ENCODE data around the gene ARL13B.
"Not testable (repeated sequence)": the region's sequence is repeated elsewhere in the genome, so short reads cannot be mapped to it uniquely, and the experiment has no call there.

The ARL13B gene

GRCh38 chr3:94001191-94001590 is 21.2 kb downstream of the ARL13B start:
- no peak for DNase-seq (ENCODE audit: low spot score)

GRCh38 chr3:94001827-94002495 is 22.0 kb downstream of the ARL13B start:
- no peak for DNase-seq (ENCODE audit: low spot score)

GRCh38 chr3:94004301-94004910 is 24.5 kb downstream of the ARL13B start:
- DNase-seq (ENCODE audit: low spot score): peak; percentile 70

GRCh38 chr3:94008253-94008652 is 28.3 kb downstream of the ARL13B start:
- DNase-seq (ENCODE audit: low spot score): no peak

GRCh38 chr3:94009608-94010007 is 29.7 kb downstream of the ARL13B start:
- DNase-seq (ENCODE audit: low spot score): no peak

GRCh38 chr3:94011233-94011711 is 31.3 kb downstream of the ARL13B start:
- no peak for DNase-seq (ENCODE audit: low spot score)

- DNase-seq (ENCODE audit: low spot score): no peak
Measured at GRCh38 chr3:94012185-94012584, 32.2 kb downstream of the ARL13B start.

GRCh38 chr3:94015025-94015424 is 35.1 kb downstream of the ARL13B start:
- no peak for DNase-seq (ENCODE audit: low spot score)

GRCh38 chr3:94019659-94020058 is 39.7 kb downstream of the ARL13B start:
- no peak for DNase-seq (ENCODE audit: low spot score)

- no peak for DNase-seq (ENCODE audit: low spot score)
Measured at GRCh38 chr3:94020293-94020692, 40.3 kb downstream of the ARL13B start.

GRCh38 chr3:94024385-94024784 is 44.4 kb downstream of the ARL13B start:
- peak; percentile 20 for DNase-seq (ENCODE audit: low spot score)

- no peak for DNase-seq (ENCODE audit: low spot score)
Measured at GRCh38 chr3:94026623-94027022, 46.7 kb downstream of the ARL13B start.

GRCh38 chr3:94028093-94028837 is 48.3 kb downstream of the ARL13B start, which contains the start of gene STX19:
STX19 (minus strand) TSS chr3:94028597; CDS start chr3:94015269, 13,328 bp downstream.
- DNase-seq (ENCODE audit: low spot score): no peak

- peak; percentile 62 for DNase-seq (ENCODE audit: low spot score)
Measured at GRCh38 chr3:94036909-94037507, 57.1 kb downstream of the ARL13B start.

- no peak for DNase-seq (ENCODE audit: low spot score)
Measured at GRCh38 chr3:94043285-94043684, 63.3 kb downstream of the ARL13B start.

GRCh38 chr3:94044100-94044936 is 64.4 kb downstream of the ARL13B start:
- not testable (repeated sequence) for DNase-seq (ENCODE audit: low spot score)

- DNase-seq (ENCODE audit: low spot score): no peak
Measured at GRCh38 chr3:94046533-94046932, 66.6 kb downstream of the ARL13B start.

- no peak for DNase-seq (ENCODE audit: low spot score)
Measured at GRCh38 chr3:94049267-94049666, 69.3 kb downstream of the ARL13B start.

- no peak for DNase-seq (ENCODE audit: low spot score)
Measured at GRCh38 chr3:94050546-94050945, 70.6 kb downstream of the ARL13B start.

GRCh38 chr3:94061297-94061696 is 81.3 kb downstream of the ARL13B start:
- no peak for DNase-seq (ENCODE audit: low spot score)

Measured in GM03348 (cell line).